Osteoblast (primary cell): Measurements from ENCODE around the gene PACSIN1. TPM values are rescaled to one million over a fixed set of nuclear protein-coding genes. Genes with fewer than 3 reads are reported as not detected.
A peak's percentile ranks its signal among the peaks of the same experiment; 100 is the strongest.

Experiments used
- DNase-seq: peaks from one replicate; pipeline ENCODE4 v3.0.0; 2011; ENCODE audit warnings: low spot score, mixed read lengths; ENCODE audit not compliant: insufficient read length; ENCODE audit errors: missing footprints
- H2AFZ ChIP-seq: 2 replicates; pipeline ENCODE4 v1.6.0; 2011; ENCODE audit warnings: mild to moderate bottlenecking, low read length
- H3K27ac ChIP-seq: 2 replicates; pipeline ENCODE4 v1.5.1; 2011; ENCODE audit warnings: mild to moderate bottlenecking, low read depth, low read length, moderate library complexity
- H3K27me3 ChIP-seq: 2 replicates; pipeline ENCODE4 v1.6.0; 2012; ENCODE audit warnings: mild to moderate bottlenecking, control low read depth, inconsistent platforms, low read length, moderate library complexity; ENCODE audit not compliant: insufficient read depth
- H3K36me3 ChIP-seq: 2 replicates; pipeline ENCODE4 v1.5.1; 2011; ENCODE audit warnings: mild to moderate bottlenecking, low read length, control low read depth, moderate library complexity; ENCODE audit not compliant: insufficient read depth
- H3K4me1 ChIP-seq: 2 replicates; pipeline ENCODE4 v1.5.1; 2011; ENCODE audit warnings: mild to moderate bottlenecking, low read length, control low read depth, moderate library complexity; ENCODE audit not compliant: insufficient read depth
- H3K4me2 ChIP-seq: 2 replicates; pipeline ENCODE4 v1.6.0; 2011; ENCODE audit warnings: mild to moderate bottlenecking, low read length; ENCODE audit not compliant: insufficient read depth
- H3K4me3 ChIP-seq: fragments of 200-600 bp; sonication (generic); 3 replicates; pipeline ENCODE4 v1.5.1; 2012; ENCODE audit warnings: mild to moderate bottlenecking, low read length, inconsistent platforms; ENCODE audit not compliant: insufficient read depth
- H3K79me2 ChIP-seq: 2 replicates; pipeline ENCODE4 v1.6.0; 2012; ENCODE audit warnings: mild to moderate bottlenecking, low read length, control low read depth, inconsistent platforms; ENCODE audit not compliant: insufficient read depth
- H3K9me3 ChIP-seq: 2 replicates; pipeline ENCODE4 v1.5.1; 2011; ENCODE audit warnings: low read depth, low read length, control low read depth
- H4K20me1 ChIP-seq: 2 replicates; pipeline ENCODE4 v1.6.0; 2012; ENCODE audit warnings: mild to moderate bottlenecking, low read length, control low read depth; ENCODE audit not compliant: insufficient read depth
- total RNA-seq: library from RNA; depleted of rRNA; stranded (reverse); fragments of >200 nt; gene quantifications from 2 replicates; pipeline ENCODE4 v1.2.3, GENCODE V29; 2012
- TF ChIP-seq, protein P1 (sequence below): IDR thresholded peaks from 2 replicates; pipeline ENCODE4 v1.5.1; 2011; ENCODE audit warnings: mild to moderate bottlenecking, low read depth, low read length, moderate library complexity; ENCODE audit errors: extremely low read depth

PACSIN1 gene
- total RNA-seq, 1 donor: not detected

- Histone ChIP-seq H3K36me3 (no peaks in the 10 kb centered on the region), H3K4me3 (no peak overlapping the region), H4K20me1 (no peaks in the 10 kb centered on the region), H3K9me3 (peaks cover 2% of the 10 kb centered on the region), H3K4me1 (no peaks in the 10 kb centered on the region), H3K27ac (no peak overlapping the region), H2AFZ (no peak overlapping the region), H3K79me2 (no peaks in the 10 kb centered on the region), H3K27me3 (no peaks in the 10 kb centered on the region), H3K4me2 (no peak overlapping the region)
- no peak for DNase-seq
- TF ChIP-seq, protein P1, sequence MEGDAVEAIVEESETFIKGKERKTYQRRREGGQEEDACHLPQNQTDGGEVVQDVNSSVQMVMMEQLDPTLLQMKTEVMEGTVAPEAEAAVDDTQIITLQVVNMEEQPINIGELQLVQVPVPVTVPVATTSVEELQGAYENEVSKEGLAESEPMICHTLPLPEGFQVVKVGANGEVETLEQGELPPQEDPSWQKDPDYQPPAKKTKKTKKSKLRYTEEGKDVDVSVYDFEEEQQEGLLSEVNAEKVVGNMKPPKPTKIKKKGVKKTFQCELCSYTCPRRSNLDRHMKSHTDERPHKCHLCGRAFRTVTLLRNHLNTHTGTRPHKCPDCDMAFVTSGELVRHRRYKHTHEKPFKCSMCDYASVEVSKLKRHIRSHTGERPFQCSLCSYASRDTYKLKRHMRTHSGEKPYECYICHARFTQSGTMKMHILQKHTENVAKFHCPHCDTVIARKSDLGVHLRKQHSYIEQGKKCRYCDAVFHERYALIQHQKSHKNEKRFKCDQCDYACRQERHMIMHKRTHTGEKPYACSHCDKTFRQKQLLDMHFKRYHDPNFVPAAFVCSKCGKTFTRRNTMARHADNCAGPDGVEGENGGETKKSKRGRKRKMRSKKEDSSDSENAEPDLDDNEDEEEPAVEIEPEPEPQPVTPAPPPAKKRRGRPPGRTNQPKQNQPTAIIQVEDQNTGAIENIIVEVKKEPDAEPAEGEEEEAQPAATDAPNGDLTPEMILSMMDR: no peak
These were observed 95.3 kb downstream of the PACSIN1 start for GRCh38 chr6:34561227-34561530.

DNA sequence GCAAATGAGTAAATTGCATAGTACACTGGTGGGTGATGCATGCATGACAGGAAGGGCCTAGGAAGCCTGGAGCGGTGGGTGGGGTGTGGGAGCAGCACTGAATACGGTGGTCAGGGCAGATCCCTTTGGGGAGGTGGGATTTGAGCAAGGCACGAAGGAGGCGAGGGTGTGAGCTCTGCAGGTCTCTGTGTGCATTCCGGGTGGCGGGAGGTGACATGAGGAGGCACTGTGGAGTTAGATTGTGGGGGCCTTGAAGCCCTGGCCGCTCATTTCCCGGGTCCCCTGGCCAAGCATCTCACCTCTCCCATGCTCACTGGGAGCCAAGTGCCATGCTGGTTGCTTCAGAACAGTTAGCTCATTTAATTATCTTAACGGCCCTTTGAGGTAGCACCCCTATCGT, 96.5 kb downstream of the PACSIN1 start:
- no peaks in the 10 kb centered on the region for H3K36me3 ChIP-seq
- no peaks in the 10 kb centered on the region for H4K20me1 ChIP-seq
- H3K4me1 ChIP-seq: no peaks in the 10 kb centered on the region
- H3K9me3 ChIP-seq: peaks cover 2% of the 10 kb centered on the region
- no peak overlapping the region for H2AFZ ChIP-seq
- no peak overlapping the region for H3K27ac ChIP-seq
- no peak overlapping the region for H3K4me3 ChIP-seq
- H3K4me2 ChIP-seq: no peak overlapping the region
- DNase-seq: peak; percentile 51
- H3K79me2 ChIP-seq: no peaks in the 10 kb centered on the region
- H3K27me3 ChIP-seq: no peaks in the 10 kb centered on the region
- TF ChIP-seq, protein P1: no peak

DNA sequence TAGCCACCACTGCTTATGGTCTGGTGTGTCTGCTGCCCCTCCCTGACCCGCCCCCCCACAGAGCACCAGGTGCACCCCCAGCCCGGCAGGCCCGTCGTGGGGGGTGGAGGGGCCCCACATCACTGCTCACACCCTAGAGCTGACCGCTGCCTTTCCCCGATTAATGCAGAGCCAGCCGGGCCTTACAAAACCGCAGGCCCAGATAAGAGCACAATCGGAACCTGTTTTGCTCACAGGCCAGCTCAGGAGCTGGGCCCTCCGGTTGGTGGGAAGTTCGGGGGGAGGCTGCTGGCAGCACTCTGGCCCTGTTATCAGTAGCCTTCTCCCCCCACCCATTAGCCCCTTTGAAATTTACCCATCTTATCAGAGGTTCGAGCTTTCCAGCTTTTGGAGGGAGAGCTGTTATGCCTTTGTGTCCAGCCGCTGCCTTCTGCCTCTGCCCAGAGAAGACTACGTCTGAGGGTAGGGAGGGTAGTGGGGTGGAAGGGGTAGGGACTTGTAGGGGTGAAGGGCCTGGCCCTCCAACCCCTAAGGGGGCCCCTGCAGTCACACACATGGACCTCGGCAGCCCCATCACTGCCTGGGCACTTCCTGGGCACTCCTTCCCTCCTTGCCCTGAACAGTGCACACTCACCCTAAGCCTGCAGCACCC, 97.1 kb downstream of the PACSIN1 start:
- H3K27me3 ChIP-seq: no peaks in the 10 kb centered on the region
- H4K20me1 ChIP-seq: no peaks in the 10 kb centered on the region
- TF ChIP-seq, protein P1: no peak
- H3K4me2 ChIP-seq: no peak overlapping the region
- H3K4me1 ChIP-seq: no peaks in the 10 kb centered on the region
- peaks cover 2% of the 10 kb centered on the region for H3K9me3 ChIP-seq
- H3K27ac ChIP-seq: no peak overlapping the region
- H3K4me3 ChIP-seq: no peak overlapping the region
- H2AFZ ChIP-seq: no peak overlapping the region
- H3K36me3 ChIP-seq: no peaks in the 10 kb centered on the region
- H3K79me2 ChIP-seq: no peaks in the 10 kb centered on the region
- peak; percentile 69 for DNase-seq

DNA sequence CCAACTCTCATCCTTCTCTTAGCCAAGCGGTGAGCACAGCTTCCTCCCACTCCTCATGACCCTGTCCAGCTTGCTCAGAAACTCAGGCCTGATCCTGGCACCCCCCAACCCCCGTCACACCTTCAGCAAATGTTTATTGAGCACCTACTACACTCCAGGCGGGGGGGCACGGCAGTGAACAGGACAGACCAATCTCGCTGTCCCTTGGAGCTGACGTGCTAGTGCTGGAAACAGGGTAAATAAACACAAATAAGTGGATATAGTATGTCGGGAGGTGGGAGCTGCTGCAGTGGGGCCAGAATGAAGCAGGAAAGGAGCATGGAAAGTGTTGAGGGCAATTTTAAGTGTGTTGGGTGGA, 97.6 kb downstream of the PACSIN1 start:
- DNase-seq: peak; percentile 60
- TF ChIP-seq, protein P1: no peak
- no peaks in the 10 kb centered on the region for H3K36me3 ChIP-seq
- no peak overlapping the region for H2AFZ ChIP-seq
- H3K4me3 ChIP-seq: no peak overlapping the region
- H3K4me2 ChIP-seq: no peak overlapping the region
- no peak overlapping the region for H3K27ac ChIP-seq
- no peaks in the 10 kb centered on the region for H4K20me1 ChIP-seq
- no peaks in the 10 kb centered on the region for H3K27me3 ChIP-seq
- H3K4me1 ChIP-seq: no peaks in the 10 kb centered on the region
- no peaks in the 10 kb centered on the region for H3K79me2 ChIP-seq
- H3K9me3 ChIP-seq: no peaks in the 10 kb centered on the region
